Colonic mucosa (tissue), 4 donors: ENCODE data around the gene AADACL4. TPM values are rescaled to one million over a fixed set of nuclear protein-coding genes. Genes with fewer than 3 reads are reported as not detected.

ENCODE experiments used
- DNase-seq: peaks from one replicate; pipeline ENCODE4 v3.0.0-alpha.2; 2020
- H3K27ac ChIP-seq: fragments of 200-600 bp; one replicate; pipeline ENCODE4 v1.8.0; 2021
- H3K27me3 ChIP-seq: fragments of 200-600 bp; one replicate; pipeline ENCODE4 v1.8.0; 2021
- H3K36me3 ChIP-seq: fragments of 200-600 bp; one replicate; pipeline ENCODE4 v1.8.0; 2021
- H3K4me1 ChIP-seq: fragments of 200-600 bp; one replicate; pipeline ENCODE4 v1.8.0; 2021; ENCODE audit warnings: mild to moderate bottlenecking
- H3K4me3 ChIP-seq: fragments of 200-600 bp; one replicate; pipeline ENCODE4 v1.8.0; 2021
- H3K9ac ChIP-seq, 2 donors: one replicate each; pipeline ENCODE4 v1.7.0; 2013; ENCODE audit warnings: control low read depth in 2 of 2, low read depth in 2 of 2, low read length in 2 of 2
- H3K9me3 ChIP-seq: fragments of 200-600 bp; one replicate; pipeline ENCODE4 v1.8.0; 2021
- intact Hi-C: fragments of 100-400 bp; cut with DNase I; formaldehyde crosslinking; loops from one replicate; pipeline ENCODE4 v1.14.1; 2022
- total RNA-seq, 2 donors: library from RNA; stranded (reverse); fragmentation: NEBNext Ultra II Directional in 1 of 2; extraction: Animal tissue kit (Norgen Biotek cat#: 25700) in 1 of 2; gene quantifications; one replicate each; pipeline ENCODE4 v1.2.1, GENCODE V29; 2021
- TF ChIP-seq, protein P1 (sequence below): fragments of 200-600 bp; IDR thresholded peaks from one replicate; pipeline ENCODE4 v1.8.0; 2022; ENCODE audit warnings: antibody characterized with exemption, mild to moderate bottlenecking
- donor health status: healthy.
- donor health status: DM: no; HTN: no; CAD: no.
- donor health status: DM: no; HTN: no; CAD: no.

AADACL4 gene
- total RNA-seq, 2 donors from 2014 or later: not detected

DNA sequence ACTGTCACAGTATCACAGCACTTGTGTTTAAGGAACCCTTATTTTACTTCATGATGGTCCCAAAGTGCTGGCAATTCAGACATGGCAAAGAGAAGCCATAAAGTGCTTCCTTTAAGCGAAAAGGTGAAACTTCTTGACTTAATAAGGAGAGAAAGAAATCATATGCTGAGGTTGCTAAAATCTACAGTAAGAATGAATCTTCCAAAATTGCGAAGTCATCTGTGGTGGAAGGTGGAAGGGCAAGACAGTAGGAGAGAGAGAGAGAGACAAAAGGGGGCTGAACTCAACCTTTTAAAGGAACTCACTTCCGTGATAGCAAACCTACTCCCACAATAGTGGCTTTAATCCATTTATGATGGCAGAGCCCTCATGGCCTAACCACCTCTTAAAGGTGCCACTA is 52.8 kb downstream of the AADACL4 start:
- no peak overlapping the region for H3K27ac ChIP-seq
- no peaks in the 10 kb centered on the region for H3K27me3 ChIP-seq
- H3K9ac ChIP-seq: no peak overlapping the region
- no peak for DNase-seq
- no peaks in the 10 kb centered on the region for H3K9me3 ChIP-seq
- no peak overlapping the region for H3K4me3 ChIP-seq
- intact Hi-C loops: no loop called here
- no peaks in the 10 kb centered on the region for H3K36me3 ChIP-seq
- H3K4me1 ChIP-seq: no peaks in the 10 kb centered on the region
- TF ChIP-seq, protein P1, sequence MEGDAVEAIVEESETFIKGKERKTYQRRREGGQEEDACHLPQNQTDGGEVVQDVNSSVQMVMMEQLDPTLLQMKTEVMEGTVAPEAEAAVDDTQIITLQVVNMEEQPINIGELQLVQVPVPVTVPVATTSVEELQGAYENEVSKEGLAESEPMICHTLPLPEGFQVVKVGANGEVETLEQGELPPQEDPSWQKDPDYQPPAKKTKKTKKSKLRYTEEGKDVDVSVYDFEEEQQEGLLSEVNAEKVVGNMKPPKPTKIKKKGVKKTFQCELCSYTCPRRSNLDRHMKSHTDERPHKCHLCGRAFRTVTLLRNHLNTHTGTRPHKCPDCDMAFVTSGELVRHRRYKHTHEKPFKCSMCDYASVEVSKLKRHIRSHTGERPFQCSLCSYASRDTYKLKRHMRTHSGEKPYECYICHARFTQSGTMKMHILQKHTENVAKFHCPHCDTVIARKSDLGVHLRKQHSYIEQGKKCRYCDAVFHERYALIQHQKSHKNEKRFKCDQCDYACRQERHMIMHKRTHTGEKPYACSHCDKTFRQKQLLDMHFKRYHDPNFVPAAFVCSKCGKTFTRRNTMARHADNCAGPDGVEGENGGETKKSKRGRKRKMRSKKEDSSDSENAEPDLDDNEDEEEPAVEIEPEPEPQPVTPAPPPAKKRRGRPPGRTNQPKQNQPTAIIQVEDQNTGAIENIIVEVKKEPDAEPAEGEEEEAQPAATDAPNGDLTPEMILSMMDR: no peak

- H3K4me3 ChIP-seq: no peak overlapping the region
- DNase-seq: no peak
- H3K36me3 ChIP-seq: no peaks in the 10 kb centered on the region
- intact Hi-C loops: no loop called here
- H3K9me3 ChIP-seq: no peaks in the 10 kb centered on the region
- H3K4me1 ChIP-seq: no peaks in the 10 kb centered on the region
- TF ChIP-seq, protein P1: no peak
- H3K27ac ChIP-seq: no peak overlapping the region
- H3K9ac ChIP-seq: no peak overlapping the region
- H3K27me3 ChIP-seq: no peaks in the 10 kb centered on the region
Measured at GRCh38 chr1:12697397-12697796, 53.5 kb downstream of the AADACL4 start.

DNA sequence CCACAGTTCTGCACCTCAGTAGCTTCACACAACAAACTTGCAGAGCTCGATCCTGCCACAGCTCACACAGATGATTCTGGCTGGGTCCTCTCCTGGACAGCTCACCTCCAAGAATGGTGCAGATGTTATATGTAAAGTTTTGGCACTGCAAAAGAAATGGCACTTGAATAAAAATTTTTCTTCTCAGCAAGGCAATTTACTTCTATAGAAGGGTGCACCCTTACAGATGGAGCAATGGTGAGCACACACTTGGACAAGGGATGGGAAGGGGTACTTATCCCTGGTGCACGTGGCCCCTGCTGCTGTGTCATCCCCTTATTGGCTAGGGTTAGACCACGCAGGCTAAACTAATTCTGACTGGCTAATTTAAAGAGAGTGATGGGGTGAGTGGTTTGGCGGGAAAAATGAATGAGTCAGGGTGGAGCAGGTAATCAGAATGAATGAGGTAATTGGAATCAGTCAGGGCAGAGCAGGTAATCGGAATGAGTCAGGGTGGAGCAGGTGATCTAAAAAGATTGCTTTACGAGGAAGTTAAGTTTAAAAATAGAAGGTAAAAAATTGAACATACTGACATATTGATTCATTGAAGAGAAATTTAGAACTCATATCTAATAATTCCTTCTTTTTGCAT is 60.1 kb downstream of the AADACL4 start:
- Histone ChIP-seq H3K9me3 (no peaks in the 10 kb centered on the region), H3K27me3 (no peaks in the 10 kb centered on the region), H3K9ac (no peak overlapping the region), H3K4me3 (no peak overlapping the region), H3K36me3 (no peaks in the 10 kb centered on the region), H3K4me1 (no peaks in the 10 kb centered on the region), H3K27ac (no peak overlapping the region)
- no peak for DNase-seq
- intact Hi-C loops: no loop called here
- TF ChIP-seq, protein P1: no peak

DNA sequence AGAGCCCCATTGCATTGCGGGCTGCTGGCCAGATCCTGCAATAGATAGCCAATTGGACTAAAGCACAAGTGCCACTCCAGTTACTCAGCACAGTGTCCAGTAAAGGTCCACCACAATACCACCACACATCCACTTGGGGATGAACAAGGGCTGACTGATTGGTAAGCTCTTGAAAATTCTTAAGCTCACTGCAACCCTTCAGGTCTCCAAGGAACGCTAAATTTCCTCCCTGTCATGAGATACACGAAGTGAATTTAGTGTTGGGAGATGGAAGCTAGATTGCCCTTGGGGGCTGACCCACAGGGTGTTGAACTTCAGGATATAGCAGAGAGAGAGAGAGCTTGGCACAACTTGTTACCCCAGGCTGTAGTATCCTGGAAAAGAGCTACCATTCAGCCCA is 62.2 kb downstream of the AADACL4 start:
- H3K4me3 ChIP-seq: no peak overlapping the region
- no peaks in the 10 kb centered on the region for H3K4me1 ChIP-seq
- no peaks in the 10 kb centered on the region for H3K36me3 ChIP-seq
- H3K27me3 ChIP-seq: no peaks in the 10 kb centered on the region
- intact Hi-C loops: no loop called here
- no peak overlapping the region for H3K9ac ChIP-seq
- DNase-seq: no peak
- TF ChIP-seq, protein P1: no peak
- no peaks in the 10 kb centered on the region for H3K9me3 ChIP-seq
- no peak overlapping the region for H3K27ac ChIP-seq

- Histone ChIP-seq H3K4me1 (no peaks in the 10 kb centered on the region), H3K9ac (no peak overlapping the region), H3K27ac (no peak overlapping the region), H3K27me3 (no peaks in the 10 kb centered on the region), H3K36me3 (no peaks in the 10 kb centered on the region), H3K9me3 (no peaks in the 10 kb centered on the region), H3K4me3 (no peak overlapping the region)
- intact Hi-C loops: no loop called here
- TF ChIP-seq, protein P1: no peak
- DNase-seq: no peak
Measured at GRCh38 chr1:12708396-12709090, 64.7 kb downstream of the AADACL4 start.
